Activated naive CD4-positive, alpha-beta T cell treated with anti-CD3 and anti-CD28 coated beads for 36 hours (primary cell): Measurements from ENCODE around the gene SCYGR4. TPM values are rescaled to one million over a fixed set of nuclear protein-coding genes. Genes with fewer than 3 reads are reported as not detected.
"Not testable (repeated sequence)": the region's sequence is repeated elsewhere in the genome, so short reads cannot be mapped to it uniquely, and the experiment has no call there.

Source experiments
- CTCF ChIA-PET: fragments of 350-600 bp; sonication (Branson Sonifier 250); formaldehyde crosslinking; loops from one replicate; lab custom pipeline; 2021; ENCODE audit warnings: antibody characterized with exemption; lab: Charles Lee
- DNase-seq: peaks from one replicate; pipeline ENCODE4 v3.0.0-alpha.2; 2020
- H3K27ac Mint-ChIP-seq: one replicate; pipeline ENCODE4 v1.8.0; 2021; ENCODE audit warnings: mild to moderate bottlenecking, mixed read lengths
- H3K27me3 Mint-ChIP-seq: one replicate; pipeline ENCODE4 v1.8.0; 2021; ENCODE audit warnings: low read depth, mixed read lengths
- H3K36me3 Mint-ChIP-seq: one replicate; pipeline ENCODE4 v1.8.0; 2021; ENCODE audit warnings: low read depth, mixed read lengths
- H3K4me1 Mint-ChIP-seq: one replicate; pipeline ENCODE4 v1.8.0; 2021; ENCODE audit warnings: low read depth, mixed read lengths
- H3K4me3 Mint-ChIP-seq: one replicate; pipeline ENCODE4 v1.8.0; 2021; ENCODE audit warnings: mild to moderate bottlenecking, moderate library complexity, mixed read lengths
- H3K9me3 Mint-ChIP-seq: one replicate; pipeline ENCODE4 v1.8.0; 2021; ENCODE audit warnings: mixed read lengths
- intact Hi-C: fragments of 100-400 bp; cut with micrococcal nuclease; formaldehyde crosslinking; loops from one replicate; pipeline ENCODE4 v1.15.1; 2023
- total RNA-seq, 2 experiments: library from RNA; stranded (reverse); gene quantifications; one replicate each; pipeline ENCODE4 v1.2.3, GENCODE V29; 2021

Gene SCYGR4
- total RNA-seq, 2 experiments from 2014 or later, result not detected

GRCh38 chr2:227597998-227598397 is 19.3 kb upstream of the SCYGR4 start:
- no peaks in the 10 kb centered on the region for H3K9me3 Mint-ChIP-seq
- CTCF ChIA-PET, result no interaction called here
- no peak for DNase-seq
- peaks cover under 1% of the 10 kb centered on the region for H3K4me1 Mint-ChIP-seq
- no peak overlapping the region for H3K4me3 Mint-ChIP-seq
- no peaks in the 10 kb centered on the region for H3K36me3 Mint-ChIP-seq
- intact Hi-C loops, result no loop called here
- H3K27me3 Mint-ChIP-seq, result peaks cover 19% of the 10 kb centered on the region
- H3K27ac Mint-ChIP-seq, result no peak overlapping the region

- H3K27me3 Mint-ChIP-seq, result peaks cover 16% of the 10 kb centered on the region
- H3K27ac Mint-ChIP-seq, CTCF ChIA-PET, H3K4me3 Mint-ChIP-seq, H3K4me1 Mint-ChIP-seq, DNase-seq, H3K36me3 Mint-ChIP-seq, intact Hi-C loops, H3K9me3 Mint-ChIP-seq: not testable (repeated sequence)
Observed at GRCh38 chr2:227598835-227599503, 18.3 kb upstream of the SCYGR4 start, which contains the start of gene SCYGR2. SCYGR2 (plus strand) TSS chr2:227598893; CDS start chr2:227598893, 0 bp downstream.

- Mint-ChIP-seq H3K27ac (no peak overlapping the region), H3K4me3 (no peak overlapping the region), H3K36me3 (no peaks in the 10 kb centered on the region), H3K9me3 (no peaks in the 10 kb centered on the region), H3K4me1 (no peaks in the 10 kb centered on the region), H3K27me3 (peaks cover 16% of the 10 kb centered on the region)
- intact Hi-C loops, result no loop called here
- CTCF ChIA-PET, result no interaction called here
- no peak for DNase-seq
Observed at GRCh38 chr2:227602358-227602757, 14.9 kb upstream of the SCYGR4 start.

GRCh38 chr2:227606476-227606875 is 10.8 kb upstream of the SCYGR4 start:
- peaks cover 14% of the 10 kb centered on the region for H3K4me1 Mint-ChIP-seq
- peaks cover 31% of the 10 kb centered on the region for H3K27me3 Mint-ChIP-seq
- no peak overlapping the region for H3K27ac Mint-ChIP-seq
- H3K36me3 Mint-ChIP-seq, result no peaks in the 10 kb centered on the region
- H3K4me3 Mint-ChIP-seq, result no peak overlapping the region
- no peaks in the 10 kb centered on the region for H3K9me3 Mint-ChIP-seq
- intact Hi-C loops, result no loop called here
- DNase-seq, result no peak
- CTCF ChIA-PET, result no interaction called here

- Mint-ChIP-seq H3K27ac (no peak overlapping the region), H3K9me3 (no peaks in the 10 kb centered on the region), H3K36me3 (no peaks in the 10 kb centered on the region), H3K4me3 (no peak overlapping the region), H3K27me3 (peaks cover 34% of the 10 kb centered on the region), H3K4me1 (peaks cover 14% of the 10 kb centered on the region)
- no peak for DNase-seq
- intact Hi-C loops, result no loop called here
- CTCF ChIA-PET, result interaction anchor here (0.7 to 2.1 kb wide), 4 partner anchors 36 to 201 kb away, joined by 3 to 6 read pairs (median 4); no protein-coding TSS in a partner anchor
Observed at GRCh38 chr2:227607941-227608340, 9.4 kb upstream of the SCYGR4 start.

GRCh38 chr2:227608561-227609338 is 8.5 kb upstream of the SCYGR4 start:
- no peak overlapping the region for H3K4me3 Mint-ChIP-seq
- DNase-seq, result peak; percentile 10
- H3K36me3 Mint-ChIP-seq, result no peaks in the 10 kb centered on the region
- H3K4me1 Mint-ChIP-seq, result peaks cover 14% of the 10 kb centered on the region
- CTCF ChIA-PET, result interaction anchor here (0.6 to 2.1 kb wide), 7 partner anchors 36 to 205 kb away, joined by 3 to 6 read pairs (median 4); no protein-coding TSS in a partner anchor
- no peak overlapping the region for H3K27ac Mint-ChIP-seq
- no peaks in the 10 kb centered on the region for H3K9me3 Mint-ChIP-seq
- peaks cover 31% of the 10 kb centered on the region for H3K27me3 Mint-ChIP-seq
- intact Hi-C loops, result no loop called here

- no peak overlapping the region for H3K4me3 Mint-ChIP-seq
- H3K27me3 Mint-ChIP-seq, result peaks cover 29% of the 10 kb centered on the region
- intact Hi-C loops, result no loop called here
- no peak for DNase-seq
- CTCF ChIA-PET, result interaction anchor here (0.5 to 0.6 kb wide), 2 partner anchors 29 to 209 kb away, joined by 3 to 4 read pairs; no protein-coding TSS in a partner anchor
- no peak overlapping the region for H3K27ac Mint-ChIP-seq
- peaks cover 14% of the 10 kb centered on the region for H3K4me1 Mint-ChIP-seq
- no peaks in the 10 kb centered on the region for H3K36me3 Mint-ChIP-seq
- H3K9me3 Mint-ChIP-seq, result no peaks in the 10 kb centered on the region
Observed at GRCh38 chr2:227610123-227610522, 7.2 kb upstream of the SCYGR4 start.

GRCh38 chr2:227612546-227613271 is 4.6 kb upstream of the SCYGR4 start:
- no peak overlapping the region for H3K4me3 Mint-ChIP-seq
- no peaks in the 10 kb centered on the region for H3K9me3 Mint-ChIP-seq
- intact Hi-C loops, result no loop called here
- no peak for DNase-seq
- no peak overlapping the region for H3K27ac Mint-ChIP-seq
- CTCF ChIA-PET, result no interaction called here
- H3K36me3 Mint-ChIP-seq, result no peaks in the 10 kb centered on the region
- H3K27me3 Mint-ChIP-seq, result peaks cover 24% of the 10 kb centered on the region
- peaks cover 14% of the 10 kb centered on the region for H3K4me1 Mint-ChIP-seq

- Mint-ChIP-seq H3K4me3 (no peak overlapping the region), H3K27me3 (peaks cover 23% of the 10 kb centered on the region), H3K27ac (no peak overlapping the region), H3K36me3 (no peaks in the 10 kb centered on the region), H3K9me3 (no peaks in the 10 kb centered on the region), H3K4me1 (peaks cover 10% of the 10 kb centered on the region)
- intact Hi-C loops, result no loop called here
- CTCF ChIA-PET, result no interaction called here
- DNase-seq, result no peak
Observed at GRCh38 chr2:227613272-227613660, 4.0 kb upstream of the SCYGR4 start.

GRCh38 chr2:227614246-227614645 is 3.1 kb upstream of the SCYGR4 start:
- no peaks in the 10 kb centered on the region for H3K36me3 Mint-ChIP-seq
- H3K27ac Mint-ChIP-seq, result no peak overlapping the region
- H3K4me3 Mint-ChIP-seq, result no peak overlapping the region
- H3K9me3 Mint-ChIP-seq, result no peaks in the 10 kb centered on the region
- intact Hi-C loops, result no loop called here
- no peak for DNase-seq
- CTCF ChIA-PET, result no interaction called here
- H3K27me3 Mint-ChIP-seq, result peaks cover 18% of the 10 kb centered on the region
- peaks cover 3% of the 10 kb centered on the region for H3K4me1 Mint-ChIP-seq

GRCh38 chr2:227614740-227615139 is 2.6 kb upstream of the SCYGR4 start, which contains the start of gene SCYGR3:
SCYGR3 (minus strand) TSS chr2:227614840; CDS start chr2:227614840, 0 bp downstream.
- CTCF ChIA-PET, result interaction anchor here (0.5 kb wide), 1 partner anchor 221 kb away, joined by 5 read pairs; no protein-coding TSS in a partner anchor
- DNase-seq, result no peak
- intact Hi-C loops, result no loop called here
- Mint-ChIP-seq H3K4me1 (peaks cover 3% of the 10 kb centered on the region), H3K27ac (no peak within 1 kb of the TSS), H3K27me3 (peaks cover 15% of the 10 kb centered on the region), H3K9me3 (no peaks in the 10 kb centered on the region), H3K4me3 (no peak within 1 kb of the TSS), H3K36me3 (no peaks in the 10 kb centered on the region)

GRCh38 chr2:227615181-227615580 is 2.1 kb upstream of the SCYGR4 start:
- no peaks in the 10 kb centered on the region for H3K36me3 Mint-ChIP-seq
- no peak overlapping the region for H3K4me3 Mint-ChIP-seq
- H3K27ac Mint-ChIP-seq, result no peak overlapping the region
- H3K27me3 Mint-ChIP-seq, result peaks cover 13% of the 10 kb centered on the region
- no peak for DNase-seq
- H3K4me1 Mint-ChIP-seq, result peaks cover 1% of the 10 kb centered on the region
- intact Hi-C loops, result no loop called here
- CTCF ChIA-PET, result interaction anchor here (0.5 kb wide), 1 partner anchor 222 kb away, joined by 5 read pairs; no protein-coding TSS in a partner anchor
- no peaks in the 10 kb centered on the region for H3K9me3 Mint-ChIP-seq
